CD4-positive, alpha-beta T cell treated with Interleukin-21 for 1 hour (primary cell): ENCODE results near the gene RPL7L1.
A peak's percentile ranks its signal among the peaks of the same experiment; 100 is the strongest.
"Not testable (repeated sequence)": the region's sequence is repeated elsewhere in the genome, so short reads cannot be mapped to it uniquely, and the experiment has no call there.

Experiments
- DNase-seq: peaks from one replicate; pipeline ENCODE4 v3.0.0-alpha.2; 2020

Gene RPL7L1

DNA sequence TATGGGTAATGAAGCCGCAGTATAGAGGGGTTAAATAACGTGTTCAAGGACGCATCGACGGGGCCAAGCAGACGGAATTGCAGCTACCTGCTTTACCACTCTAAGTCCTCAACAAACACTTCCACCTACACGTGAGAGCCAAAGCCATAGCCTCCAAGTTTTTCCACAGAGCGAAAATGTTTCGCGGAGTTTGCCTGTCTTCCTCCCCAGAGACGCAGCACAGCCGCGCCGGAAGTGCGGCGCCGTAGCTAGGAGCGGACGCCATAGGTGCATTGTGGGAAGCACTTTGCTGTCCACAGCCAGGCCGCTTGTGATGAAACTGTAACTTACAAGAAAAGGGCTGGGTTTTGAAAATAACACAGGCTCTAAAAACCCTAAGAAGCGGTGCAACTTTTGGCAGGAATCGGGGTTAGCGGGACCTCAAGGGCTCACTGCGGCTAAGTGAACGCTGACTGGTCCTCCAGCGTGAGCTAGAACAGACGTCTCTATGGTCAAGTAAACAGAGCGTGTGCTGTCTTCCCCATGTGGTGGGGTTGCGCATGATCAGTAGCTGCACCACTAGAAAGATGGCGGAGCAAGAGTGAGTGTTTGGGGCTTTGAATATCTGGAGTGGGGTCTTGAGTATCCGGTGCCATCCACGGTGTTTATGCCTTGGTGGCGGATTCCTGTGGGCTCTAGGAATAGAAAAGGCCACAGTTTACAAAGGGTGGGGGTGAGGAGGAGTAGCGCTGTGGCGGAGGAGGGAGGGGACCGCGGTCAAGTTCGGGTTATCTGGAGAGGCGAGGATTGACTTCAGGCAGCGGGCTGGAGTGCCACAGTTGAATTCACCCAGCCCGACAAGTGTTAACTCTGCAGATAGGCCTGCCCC is at the start of gene RPL7L1:
RPL7L1 (plus strand) TSS at position 245 of the 868 bp plus-strand sequence; CDS start at position 540, 295 bp downstream.
- peak; percentile 91 for DNase-seq

GRCh38 chr6:42831237-42831636 is 48.2 kb upstream of the RPL7L1 start:
- no peak for DNase-seq

DNA sequence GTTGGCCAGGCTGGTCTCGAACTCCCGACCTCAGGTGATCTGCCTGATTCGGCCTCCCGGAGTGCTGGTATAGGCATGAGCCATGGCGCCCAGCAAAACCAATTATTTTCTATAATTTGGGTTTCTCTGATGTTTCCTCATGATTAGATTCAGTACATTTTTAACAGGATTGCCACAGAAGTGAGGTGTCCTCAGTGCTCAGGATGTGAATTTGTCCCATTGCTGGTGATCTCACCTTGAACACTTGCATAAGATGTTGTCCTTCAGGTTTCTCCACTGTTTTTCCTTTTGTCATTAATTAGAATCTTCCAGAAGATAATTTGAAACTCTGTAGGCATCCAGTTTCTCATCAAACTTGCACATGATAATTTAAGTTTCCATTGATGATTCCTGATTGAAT is 45.4 kb upstream of the RPL7L1 start:
- DNase-seq: no peak

DNA sequence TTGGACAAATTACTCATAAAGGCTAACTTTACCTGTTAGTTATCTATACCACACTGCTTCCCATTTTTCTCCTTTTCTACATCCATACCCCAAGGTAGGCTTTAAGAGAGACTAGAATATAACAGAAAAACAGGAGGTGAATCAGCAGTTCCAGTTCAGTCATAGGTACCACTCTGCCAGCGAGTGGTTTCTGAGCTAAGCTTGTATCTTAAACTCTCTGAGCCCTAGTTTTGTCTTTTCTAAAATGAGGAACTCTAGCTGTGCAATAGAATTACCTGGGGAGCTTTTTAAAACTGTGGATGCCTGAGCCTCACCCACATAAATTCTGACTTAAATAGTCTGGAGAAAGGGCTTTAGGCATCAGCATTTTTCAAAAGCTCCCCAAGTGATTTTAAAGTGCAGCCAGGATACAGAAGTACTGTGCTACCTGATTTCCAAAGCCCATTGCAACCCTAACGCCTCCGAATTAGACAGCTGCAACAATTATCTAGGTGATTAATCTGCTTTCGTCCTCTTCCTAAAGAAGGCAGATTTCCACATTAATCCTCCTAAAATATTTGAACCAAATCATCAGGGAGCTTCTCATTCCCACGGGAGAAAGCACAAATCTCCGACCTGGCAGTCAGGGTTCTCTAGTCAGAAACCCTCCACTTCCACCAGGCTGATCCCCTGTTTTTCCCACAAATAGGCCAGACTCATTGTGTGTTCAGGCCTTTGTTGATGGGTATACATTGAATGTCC is 37.4 kb upstream of the RPL7L1 start:
- DNase-seq: no peak

DNA sequence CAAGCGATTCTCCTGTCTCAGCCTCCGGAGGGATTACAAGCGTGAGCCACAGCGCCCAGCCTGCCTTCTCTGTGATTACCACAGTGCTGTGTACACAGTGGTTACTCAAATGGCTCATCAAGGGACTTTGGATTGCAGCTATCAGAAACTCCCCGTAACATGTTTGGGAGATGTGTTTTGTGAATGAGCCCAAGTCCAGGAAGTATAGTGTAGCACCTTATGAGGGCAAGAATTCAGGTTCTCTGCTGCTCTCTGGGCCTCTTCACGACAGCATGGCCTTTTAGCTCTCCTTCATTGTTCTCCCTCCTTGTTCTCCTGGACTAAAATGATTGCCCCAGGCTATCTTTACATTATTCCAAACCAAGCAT is 34.1 kb upstream of the RPL7L1 start:
- no peak for DNase-seq

GRCh38 chr6:42846505-42846904 is 32.9 kb upstream of the RPL7L1 start:
- DNase-seq: no peak

DNA sequence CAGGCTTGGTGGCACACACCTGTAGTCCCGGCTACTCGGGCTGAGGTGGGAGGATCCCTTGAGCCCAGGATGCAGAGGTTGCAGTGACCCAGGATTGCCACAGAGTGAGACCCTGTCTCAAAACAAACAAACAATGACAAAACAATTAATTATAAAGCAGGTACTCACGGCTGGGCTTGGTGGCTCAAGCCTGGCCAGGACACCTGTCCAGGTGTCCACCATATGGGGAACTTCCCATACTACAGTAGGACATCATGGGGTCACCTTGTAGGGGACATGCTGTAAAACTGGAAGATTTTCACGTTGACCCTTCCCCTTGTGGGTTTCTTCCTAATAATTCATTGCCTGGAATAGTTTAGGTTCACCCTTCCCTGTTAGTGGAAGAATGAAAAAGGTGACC is 30.7 kb upstream of the RPL7L1 start:
- no peak for DNase-seq

GRCh38 chr6:42851599-42851998 is 27.8 kb upstream of the RPL7L1 start:
- no peak for DNase-seq

GRCh38 chr6:42860036-42860435 is 19.4 kb upstream of the RPL7L1 start:
- no peak for DNase-seq

DNA sequence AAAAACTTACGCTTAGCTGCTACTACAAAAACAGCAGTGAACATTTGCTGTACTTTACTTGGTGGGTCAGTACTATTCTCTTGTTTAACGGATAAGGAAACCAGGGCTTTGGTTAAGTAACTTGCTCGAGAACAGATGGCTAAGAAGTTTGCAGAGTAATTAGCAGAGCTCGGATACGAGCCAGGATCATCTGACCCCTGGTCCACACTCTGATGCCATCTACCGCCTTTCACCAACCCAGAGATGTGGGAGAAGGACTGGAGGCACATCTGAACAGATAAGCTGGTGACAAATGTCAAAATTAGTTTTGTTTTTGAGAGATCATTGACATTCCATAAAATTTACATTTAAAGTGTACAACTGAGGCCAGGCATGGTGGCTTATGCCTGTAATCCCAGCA is 18.9 kb upstream of the RPL7L1 start:
- no peak for DNase-seq

GRCh38 chr6:42864602-42865001 is 14.8 kb upstream of the RPL7L1 start:
- DNase-seq: no peak

DNA sequence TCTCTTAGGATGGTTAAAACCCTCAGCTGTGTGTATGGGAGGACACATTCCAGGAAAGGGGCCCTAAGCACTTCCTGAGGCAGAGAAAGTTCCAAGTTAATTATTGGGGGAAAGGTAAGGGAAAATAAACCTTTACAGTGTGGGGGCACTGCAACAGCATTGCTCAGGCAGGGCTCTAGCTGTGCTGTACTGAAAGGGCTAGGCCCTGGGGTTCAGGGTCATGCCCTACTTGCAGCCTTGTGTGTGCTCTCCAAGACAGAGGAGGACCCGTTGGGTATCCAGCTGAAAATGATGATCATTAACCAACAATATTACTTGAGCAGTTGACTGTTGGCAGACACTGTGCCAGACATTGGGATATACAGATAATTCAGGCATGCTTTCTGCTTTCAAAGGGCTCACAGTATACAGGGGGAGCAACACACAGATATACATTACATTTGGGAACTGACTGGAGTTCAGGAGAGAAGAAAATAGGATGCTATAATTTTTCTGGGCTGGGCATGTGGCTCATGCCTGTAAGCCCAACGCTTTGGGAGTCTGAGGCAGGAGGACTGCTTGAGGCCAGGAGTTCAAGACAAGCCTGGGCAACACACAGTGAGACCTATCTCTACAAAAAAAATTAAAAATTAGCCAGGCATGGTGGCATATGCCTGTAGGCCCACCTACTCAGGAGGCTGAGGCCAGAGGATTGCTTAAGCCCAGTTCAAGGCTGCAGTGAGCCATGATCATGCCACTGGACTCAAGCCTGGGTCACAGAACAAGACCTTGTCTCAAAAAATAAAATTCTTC is 9.1 kb upstream of the RPL7L1 start:
- no peak for DNase-seq

GRCh38 chr6:42871711-42872110 is 7.7 kb upstream of the RPL7L1 start:
- no peak for DNase-seq

- no peak for DNase-seq
These were observed 6.1 kb upstream of the RPL7L1 start for GRCh38 chr6:42873313-42873712.

- no peak for DNase-seq
These were observed 1.7 kb upstream of the RPL7L1 start for GRCh38 chr6:42877695-42878094.

DNA sequence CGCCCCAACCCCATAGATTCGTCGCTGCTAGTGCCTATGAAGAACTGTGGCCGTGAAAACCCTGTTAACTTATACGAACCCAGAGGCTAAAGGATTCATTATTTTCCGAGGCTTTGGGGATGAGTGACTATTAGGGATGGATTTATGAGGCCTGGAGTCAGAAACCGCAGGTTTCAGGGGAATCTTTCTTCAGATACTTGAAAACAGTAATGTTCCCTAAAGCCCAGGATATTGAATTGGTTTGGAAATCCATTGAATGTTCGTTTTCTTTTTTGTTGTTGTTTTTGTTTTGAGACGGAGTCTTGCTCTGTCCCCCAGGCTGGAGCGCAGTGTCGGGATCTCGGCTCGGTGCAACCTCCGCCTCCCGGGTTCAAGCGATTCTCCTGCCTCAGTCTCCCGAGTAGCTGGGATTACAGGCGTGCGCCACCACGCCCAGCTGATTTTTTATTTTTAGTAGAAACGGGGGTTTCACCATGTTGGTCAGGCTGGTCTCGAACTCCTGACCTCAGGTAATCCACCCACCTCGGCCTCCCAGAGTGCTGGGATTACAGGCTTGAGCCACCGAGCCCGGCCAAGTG is 913 bp downstream of the RPL7L1 start:
- not testable (repeated sequence) for DNase-seq

- peak; percentile 12 for DNase-seq
These were observed 1.5 kb downstream of the RPL7L1 start for GRCh38 chr6:42880871-42881270.

DNA sequence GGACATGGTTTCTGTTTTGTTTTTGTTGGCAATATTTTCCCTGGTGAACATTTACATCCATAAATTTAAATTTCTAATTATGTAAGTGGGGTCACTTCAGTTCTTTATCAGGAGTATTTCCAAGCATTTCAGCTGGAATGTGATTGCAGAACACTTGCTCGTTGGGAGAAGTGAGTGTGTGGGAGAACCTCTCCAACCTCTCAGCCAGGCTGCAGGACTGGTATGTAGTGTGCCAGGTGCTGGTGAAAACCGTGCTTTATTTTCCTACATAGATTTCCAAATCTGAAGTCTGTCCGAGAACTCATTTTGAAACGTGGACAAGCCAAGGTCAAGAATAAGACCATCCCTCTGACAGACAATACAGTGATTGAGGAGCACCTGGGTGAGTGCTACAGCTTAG is 6.3 kb downstream of the RPL7L1 start:
- DNase-seq: no peak

GRCh38 chr6:42888201-42888600 is 8.8 kb downstream of the RPL7L1 start:
- DNase-seq: not testable (repeated sequence)

- DNase-seq: peak; percentile 15
These were observed 10.4 kb downstream of the RPL7L1 start for GRCh38 chr6:42889815-42890214.

DNA sequence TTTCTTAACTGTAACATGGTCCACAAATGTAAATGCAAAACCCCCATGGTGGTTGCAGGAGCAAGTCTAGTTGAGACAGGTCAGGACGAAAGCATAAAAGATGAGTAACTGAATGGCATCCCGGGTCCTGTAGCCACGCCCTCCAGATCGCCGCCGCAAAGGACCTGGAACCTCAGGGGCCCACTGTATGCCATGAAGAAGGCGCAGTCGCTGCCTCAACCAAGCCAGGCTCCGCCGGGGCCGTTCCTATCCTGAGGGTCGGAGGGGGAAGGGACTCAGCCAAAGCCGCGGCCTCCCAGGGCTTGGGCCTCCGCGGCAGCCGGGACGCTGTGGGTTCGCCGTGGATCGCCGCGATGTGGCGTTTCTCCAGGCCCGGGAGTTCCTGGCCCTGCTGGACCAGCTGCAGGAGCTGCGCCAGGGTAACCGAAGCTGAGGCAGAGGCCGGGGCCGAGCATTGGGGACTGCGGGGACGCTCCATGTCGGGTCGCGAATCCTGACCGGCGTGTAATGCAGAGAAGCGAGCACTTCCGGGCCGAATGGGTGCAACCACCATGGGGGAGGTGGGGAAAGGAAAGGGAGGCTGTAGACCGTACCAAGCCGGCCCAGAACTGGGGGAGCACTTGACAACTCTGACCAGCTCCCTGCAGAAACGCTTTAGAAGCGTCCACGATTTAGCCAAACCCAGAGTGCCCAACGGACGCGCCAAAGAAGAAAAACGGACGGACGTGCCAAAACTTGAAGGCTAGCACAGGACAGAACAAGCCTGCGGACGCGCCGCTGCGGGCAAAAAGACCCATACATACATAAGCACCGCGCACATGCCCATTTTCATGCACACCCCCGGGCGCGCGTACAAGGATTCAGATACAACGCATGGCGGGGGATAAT is 11.1 kb downstream of the RPL7L1 start:
- peak; percentile 92 for DNase-seq

GRCh38 chr6:42891199-42891722 is 11.8 kb downstream of the RPL7L1 start:
- DNase-seq: no peak
